Measurements from ENCODE around the gene ITGB3.

ITGB3 gene

DNA sequence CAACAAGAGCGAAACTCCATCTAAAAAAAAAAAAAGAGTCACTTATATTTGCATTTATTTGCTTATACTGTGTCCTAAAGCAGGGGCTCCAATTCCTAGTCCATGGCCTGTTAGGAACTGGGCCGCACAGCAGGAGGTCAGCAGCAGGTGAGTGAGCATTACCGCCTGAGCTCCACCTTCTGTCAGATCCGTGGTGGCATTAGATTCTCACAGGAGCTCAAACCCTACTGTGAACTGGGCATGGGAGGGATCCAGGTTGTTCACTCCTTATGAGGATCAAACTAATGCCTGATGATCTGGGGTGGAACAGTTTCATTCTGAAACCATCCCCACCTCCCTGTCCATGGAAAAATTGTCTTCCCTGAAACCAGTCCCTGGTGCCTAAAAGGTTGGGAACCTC lies 24.9 kb downstream of the ITGB3 start:
- FAIRE-seq: no peak

DNA sequence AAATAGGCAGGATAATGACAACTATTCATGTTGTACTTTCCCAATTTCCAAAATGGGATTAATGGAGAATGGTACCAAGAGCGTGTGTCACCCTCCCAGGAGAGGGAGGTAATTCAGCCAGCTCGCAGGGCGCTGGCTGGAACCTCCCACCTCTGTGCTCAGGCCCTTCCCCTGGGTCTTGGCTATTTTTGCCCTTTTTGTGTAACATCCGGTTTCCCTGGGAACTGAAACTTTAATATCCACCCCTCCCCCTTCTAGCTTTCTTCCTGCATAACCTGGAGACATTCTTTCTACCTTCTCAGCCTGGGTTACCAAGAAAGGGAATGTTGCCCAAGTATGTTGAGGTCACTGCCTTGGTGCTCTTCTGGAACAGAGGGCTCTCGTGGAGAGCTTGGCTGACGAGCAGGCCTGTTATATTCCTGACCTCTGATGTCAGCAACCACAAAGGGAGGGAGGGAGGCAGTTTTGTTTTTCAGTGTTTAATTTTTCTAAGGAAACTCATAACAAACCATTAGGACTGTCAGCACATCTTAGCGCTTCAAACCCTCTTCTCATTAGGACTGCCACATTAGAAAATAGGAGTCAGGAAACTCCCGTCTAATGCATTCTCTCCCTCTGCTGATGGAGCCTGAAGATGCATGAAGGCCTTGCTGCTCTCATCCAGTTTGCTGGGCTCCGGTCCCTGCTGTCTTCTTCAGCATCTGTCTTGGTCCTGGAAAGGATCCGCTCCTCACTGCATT lies 25.6 kb downstream of the ITGB3 start:
- FAIRE-seq: peak; percentile 92

DNA sequence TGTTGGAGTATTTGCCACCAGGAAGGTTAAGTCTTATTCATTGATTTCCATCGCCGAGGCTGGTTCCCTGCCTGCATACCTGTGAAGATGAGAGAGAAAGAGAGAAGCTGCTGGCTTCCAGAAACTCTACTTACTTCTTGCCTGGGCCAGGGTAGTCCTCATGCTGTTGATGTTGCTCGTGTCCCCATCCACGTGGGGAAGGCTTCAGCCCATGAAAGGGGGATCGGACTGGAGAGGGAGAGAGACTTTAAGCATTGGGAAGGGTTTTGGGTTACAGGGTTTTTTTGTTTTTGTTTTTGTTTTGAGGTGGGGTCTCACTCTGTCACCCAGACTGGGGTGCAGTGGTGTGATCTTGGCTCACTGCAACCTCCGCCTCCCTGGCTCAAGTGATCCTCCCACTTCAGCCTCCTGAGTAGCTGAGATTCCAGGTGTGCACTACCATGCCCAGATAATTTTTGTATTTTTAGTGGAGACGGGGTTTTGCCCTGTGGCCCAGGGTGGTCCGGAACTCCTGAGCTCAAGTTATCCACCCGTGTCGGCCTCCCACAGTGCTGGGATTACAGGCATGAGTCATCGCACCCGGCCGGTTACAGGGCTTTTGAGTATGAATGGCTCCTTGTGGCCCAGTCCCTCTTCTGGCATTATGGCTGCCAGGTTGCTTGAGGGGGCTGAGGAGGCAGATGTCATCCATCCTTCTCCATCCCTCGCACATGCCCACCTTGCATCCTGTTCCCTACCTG lies 26.6 kb downstream of the ITGB3 start:
- no peak for FAIRE-seq

DNA sequence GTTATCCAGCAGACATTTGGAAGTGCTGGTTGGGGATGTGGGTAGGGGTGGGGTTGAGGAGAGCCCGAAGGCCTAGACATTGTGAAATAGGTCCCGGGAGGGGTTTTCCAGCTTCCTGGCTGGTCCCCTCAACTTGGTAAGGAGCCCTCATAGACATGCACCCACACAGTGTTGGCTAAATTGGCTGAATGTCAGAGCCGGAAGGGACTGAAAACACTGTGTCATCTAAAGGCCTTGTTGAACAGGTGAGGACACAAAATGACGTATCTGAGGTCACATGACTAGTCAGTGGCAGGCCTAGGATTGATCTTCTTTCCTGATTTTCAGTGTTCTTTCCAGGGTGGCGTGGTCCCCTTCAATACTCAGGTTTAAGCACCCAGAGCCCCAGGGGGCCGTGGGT lies 27.6 kb downstream of the ITGB3 start:
- FAIRE-seq: no peak

DNA sequence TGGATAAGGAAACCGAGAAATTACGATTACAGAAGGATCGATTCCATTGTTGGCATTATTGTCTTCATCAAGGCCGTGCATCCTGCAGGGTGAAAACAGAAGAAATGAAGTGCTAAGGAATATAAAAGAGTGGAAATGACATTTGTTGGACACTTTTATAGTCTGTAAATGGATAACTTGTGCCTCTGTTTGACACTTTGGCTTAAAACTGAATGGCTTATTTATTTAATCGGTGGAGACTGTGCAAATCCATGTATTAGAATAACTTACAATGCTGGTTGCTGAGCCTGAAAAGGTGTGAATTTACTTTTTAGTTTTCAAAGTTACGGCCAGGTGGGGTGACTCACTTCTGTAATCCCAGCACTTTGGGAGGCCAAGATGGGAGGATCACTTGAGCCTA lies 31.4 kb downstream of the ITGB3 start:
- FAIRE-seq: no peak

DNA sequence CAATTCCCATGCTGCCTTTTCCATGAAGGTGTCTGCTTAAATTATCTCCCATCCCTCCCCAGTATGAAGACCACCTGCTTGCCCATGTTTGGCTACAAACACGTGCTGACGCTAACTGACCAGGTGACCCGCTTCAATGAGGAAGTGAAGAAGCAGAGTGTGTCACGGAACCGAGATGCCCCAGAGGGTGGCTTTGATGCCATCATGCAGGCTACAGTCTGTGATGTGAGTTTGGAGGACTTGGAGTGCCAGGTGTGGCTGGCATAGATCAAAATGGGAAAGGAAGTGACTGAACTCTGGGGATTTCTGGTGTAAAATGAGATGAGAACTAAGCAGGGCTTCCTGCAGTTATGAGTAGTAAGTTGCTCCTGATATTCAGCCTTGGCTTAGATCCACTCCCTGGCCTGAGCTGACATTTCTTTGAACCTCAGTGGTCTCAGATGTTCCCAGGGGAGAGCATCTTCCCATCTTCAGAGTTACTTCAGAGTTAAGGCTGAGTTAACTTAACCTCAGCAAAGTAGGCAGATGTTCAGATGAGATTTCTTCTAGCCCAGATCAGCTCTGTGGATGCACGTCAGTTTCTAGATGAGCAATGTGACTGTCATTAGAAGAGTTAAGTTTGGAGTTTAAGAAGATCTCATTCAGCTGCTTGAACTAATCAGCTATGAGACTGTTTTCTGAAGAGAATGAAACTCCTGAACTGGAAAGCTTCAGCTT lies 32.7 kb downstream of the ITGB3 start:
- no peak for FAIRE-seq

DNA sequence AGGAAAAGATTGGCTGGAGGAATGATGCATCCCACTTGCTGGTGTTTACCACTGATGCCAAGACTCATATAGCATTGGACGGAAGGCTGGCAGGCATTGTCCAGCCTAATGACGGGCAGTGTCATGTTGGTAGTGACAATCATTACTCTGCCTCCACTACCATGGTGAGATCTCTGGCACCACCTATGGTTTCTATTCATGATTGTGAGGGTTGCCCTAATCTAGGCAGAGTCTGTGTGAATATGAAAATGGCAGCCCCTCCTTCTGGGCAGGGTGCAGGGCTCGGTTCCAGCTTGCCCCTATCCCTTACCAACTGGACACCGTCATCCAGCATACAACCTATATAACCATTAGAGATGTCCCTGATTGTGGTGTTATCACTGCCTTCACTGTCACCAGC lies 33.4 kb downstream of the ITGB3 start:
- FAIRE-seq: no peak

DNA sequence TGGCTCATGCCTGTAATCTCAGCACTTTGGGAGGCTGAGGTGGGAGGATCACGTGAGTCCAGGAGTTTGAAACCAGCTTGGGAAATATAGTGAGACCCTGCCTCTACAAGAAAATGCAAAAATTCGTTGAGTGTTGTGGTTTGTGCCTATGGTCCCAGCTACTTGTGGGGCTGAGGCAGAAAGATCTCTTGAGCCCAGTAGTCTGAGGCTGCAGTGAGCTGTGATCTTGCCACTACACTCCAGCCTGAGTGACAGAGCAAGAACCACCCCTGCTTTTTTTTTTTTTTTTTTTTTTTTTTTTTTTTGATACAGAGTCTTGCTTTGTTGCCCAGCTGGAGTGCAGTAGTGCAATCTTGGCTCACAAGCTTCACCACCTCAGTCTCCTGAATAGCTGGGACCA lies 34.0 kb downstream of the ITGB3 start:
- no peak for FAIRE-seq

DNA sequence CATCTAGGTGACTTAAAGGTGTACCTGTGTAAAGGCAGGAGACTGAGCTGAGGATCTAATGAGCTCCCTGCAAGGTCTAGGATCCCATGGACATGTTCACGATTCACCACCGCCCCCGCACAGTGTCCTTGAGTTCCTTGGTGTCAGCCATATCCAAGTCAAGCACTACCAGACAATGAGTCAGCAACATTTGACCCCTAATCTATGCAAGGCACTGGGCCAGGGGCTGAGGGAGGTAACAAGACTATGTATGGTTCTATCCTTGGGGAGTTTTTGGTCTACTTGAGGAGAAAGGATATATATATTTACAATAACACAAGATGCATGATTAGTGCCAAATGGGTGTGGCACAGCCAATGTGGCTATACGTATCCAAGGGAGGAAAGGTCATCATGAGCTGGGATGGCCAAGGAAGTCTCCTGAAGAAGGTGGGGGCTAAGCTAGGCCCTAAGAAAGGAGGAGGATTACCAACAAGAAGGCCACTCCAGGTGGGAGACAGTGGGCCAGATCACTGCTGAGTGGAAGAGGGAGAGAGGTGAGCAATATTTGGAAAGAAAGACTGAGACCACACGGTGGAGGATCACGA lies 35.0 kb downstream of the ITGB3 start:
- FAIRE-seq: no peak

DNA sequence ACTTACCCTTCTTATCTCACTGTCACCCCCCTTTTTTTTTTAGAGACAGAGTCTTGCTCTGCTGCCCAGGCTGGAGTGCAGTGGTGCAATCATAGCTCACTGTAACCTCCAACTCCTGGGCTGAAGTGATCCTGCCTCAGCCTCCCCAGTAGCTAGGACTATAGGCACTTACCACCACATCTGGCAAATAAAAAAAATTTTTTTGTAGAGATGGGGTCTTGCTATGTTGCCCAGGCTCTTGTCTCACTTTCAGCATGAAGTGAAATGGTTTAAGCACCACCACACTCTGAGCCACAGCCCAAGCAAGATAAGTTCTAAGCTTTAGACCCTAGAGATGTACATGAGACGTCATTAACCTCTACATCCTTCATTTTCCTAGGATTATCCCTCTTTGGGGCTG lies 35.7 kb downstream of the ITGB3 start:
- no peak for FAIRE-seq

DNA sequence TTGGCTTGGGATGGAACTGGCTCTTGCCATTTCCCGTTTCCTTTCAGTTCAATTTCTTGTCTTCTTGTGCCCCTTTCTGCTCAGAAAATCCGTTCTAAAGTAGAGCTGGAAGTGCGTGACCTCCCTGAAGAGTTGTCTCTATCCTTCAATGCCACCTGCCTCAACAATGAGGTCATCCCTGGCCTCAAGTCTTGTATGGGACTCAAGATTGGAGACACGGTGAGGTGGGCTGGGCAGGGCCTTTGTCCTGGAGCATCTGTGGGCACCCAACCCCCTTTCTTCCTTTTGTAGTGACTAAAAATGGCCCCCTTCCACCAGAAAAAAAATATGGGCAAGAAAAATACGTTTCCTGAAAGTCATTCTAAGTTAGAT lies 37.2 kb downstream of the ITGB3 start:
- FAIRE-seq: no peak

DNA sequence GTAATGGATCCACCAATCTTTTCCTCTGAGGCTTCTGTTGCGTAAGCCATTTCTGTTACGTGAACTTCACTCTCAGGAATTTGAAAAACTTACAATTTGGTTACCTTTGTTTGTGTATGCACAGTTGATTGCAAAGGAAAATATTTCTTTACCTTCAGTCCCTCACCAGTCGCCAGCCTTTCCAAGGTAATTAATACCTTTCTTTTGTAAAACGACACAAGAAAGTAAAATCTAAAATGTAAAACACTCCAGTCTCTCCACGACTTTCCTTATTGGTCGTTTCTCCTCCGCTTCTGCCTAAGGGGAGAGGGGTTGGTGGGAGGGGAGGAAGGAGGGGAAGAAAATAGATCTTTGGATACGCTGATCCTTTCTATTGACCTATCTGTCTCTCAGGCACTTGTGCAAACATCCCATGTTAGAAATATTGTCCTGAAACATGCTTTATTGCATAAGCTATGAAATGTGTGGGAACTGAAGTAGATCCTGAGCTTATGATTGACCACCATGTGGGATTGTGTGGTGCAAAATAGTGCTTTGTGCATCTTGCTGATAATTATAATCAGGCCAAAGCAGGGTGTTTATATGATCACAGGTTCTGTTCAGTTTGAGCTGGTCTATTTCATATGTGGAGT lies 37.7 kb downstream of the ITGB3 start:
- no peak for FAIRE-seq

DNA sequence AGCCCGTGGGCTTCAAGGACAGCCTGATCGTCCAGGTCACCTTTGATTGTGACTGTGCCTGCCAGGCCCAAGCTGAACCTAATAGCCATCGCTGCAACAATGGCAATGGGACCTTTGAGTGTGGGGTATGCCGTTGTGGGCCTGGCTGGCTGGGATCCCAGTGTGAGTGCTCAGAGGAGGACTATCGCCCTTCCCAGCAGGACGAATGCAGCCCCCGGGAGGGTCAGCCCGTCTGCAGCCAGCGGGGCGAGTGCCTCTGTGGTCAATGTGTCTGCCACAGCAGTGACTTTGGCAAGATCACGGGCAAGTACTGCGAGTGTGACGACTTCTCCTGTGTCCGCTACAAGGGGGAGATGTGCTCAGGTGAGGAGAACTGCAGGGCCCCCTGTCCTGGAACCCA lies 38.6 kb downstream of the ITGB3 start:
- no peak for FAIRE-seq

DNA sequence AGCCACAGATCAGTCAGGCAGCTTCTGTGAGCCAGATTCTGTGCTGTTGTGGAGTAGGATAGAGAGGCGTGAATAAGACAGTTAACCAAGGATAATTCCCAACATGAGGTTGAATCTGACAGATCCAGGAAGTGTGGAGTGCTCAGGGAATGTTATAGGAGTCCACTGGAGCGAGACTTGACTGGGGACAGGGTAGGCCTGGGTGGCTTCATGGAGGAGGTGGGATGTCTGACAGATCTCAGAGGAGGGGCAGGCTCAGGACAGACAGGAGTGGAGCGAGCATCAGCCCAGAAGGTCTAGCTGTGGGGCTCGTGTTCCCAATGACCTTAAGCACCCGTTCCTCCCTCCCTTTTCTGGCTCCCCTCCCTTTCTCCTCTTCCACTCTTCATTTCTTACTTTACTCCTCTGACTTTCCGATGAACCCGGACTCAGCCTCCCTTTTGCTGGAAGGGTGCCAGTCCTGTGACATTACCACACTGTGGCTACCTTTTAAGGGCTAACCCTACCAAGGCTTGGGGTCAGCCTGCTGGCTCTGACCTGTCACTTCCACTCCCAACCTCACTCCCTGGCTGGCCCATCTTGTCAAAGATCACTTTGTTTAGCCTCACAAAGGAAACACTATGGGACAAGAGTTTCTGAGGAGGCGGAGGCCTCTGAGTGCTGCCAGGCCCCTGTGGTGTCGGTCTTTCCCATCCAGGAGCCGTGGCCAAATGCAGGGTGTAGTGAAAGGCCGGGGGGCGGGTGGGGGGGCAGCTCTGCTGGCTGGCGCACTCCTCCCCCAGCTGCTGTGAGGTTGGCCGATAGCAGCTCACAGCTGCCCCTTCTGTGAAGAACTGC lies 41.6 kb downstream of the ITGB3 start:
- no peak for FAIRE-seq

DNA sequence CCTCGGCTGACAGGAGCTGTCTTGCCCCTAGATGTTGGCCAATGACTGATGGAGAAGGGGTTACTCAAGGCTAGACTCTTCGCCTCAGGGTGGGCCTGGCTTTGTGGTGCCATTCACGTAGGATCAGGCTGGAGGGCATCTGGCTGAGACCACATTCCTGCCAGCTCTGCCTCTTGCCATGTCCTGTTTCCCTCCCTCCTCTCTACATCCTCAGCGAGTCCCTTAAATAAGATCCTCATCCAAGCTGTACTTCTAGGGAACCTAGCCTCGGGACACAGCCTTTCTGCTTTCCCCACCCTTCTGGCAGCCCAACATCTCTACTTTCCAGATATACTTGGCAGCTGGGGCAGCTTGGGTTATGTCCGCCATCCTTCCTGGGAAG lies 42.2 kb downstream of the ITGB3 start:
- FAIRE-seq: no peak

DNA sequence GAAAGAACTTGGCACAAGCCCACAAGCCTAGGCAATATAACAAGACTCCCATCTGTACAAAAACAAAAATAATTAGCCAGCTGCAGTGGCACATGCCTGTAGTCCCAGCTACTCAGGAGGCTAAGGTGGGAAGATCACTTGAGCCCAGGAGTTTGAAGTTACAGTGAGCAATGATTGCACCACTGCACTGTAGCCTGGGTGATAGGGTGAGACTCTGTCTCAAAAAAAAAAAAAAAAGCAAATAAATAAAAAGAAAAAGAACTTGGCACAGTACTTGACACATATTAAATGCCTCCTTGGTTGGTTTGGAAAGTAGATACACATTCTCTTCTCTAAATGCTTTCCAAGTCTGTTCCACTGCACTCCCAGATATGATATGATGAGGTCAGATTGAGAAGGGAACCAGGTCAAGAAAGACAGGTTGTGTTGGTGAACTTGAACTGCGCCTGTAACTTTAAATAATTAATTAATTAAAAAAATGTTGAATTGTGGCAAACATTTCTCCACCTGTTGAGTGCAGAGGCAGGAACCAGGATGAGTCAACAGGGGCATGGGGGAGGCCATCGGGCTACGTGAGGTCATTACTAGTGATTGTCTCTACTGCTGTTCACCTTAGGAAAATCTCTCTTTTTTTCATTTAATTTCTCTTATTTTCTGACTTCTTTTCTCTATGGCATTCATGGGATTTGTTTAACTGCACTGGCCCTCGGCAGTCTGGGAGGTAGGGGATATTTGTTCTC lies 44.2 kb downstream of the ITGB3 start:
- no peak for FAIRE-seq

DNA sequence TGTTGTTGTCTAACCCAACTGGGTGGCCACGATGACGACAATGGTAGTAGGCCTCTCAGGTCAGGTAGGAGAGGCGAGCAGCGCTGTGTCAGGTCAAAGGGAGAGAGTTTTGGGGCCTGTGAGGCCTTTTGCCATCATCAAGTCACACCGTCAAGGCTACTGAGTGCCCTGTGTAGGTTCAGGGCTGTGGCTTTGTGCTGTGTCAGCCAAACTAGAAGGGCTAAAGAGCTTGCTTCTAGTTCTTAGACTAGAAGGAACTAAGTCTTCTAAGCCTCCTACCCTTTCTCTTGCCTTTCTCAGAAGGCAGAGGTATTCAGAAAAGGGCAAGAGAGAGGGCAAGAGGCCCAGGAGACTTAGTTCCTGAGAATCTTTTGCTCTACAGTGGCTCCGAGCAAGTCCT lies 45.1 kb downstream of the ITGB3 start:
- FAIRE-seq: no peak

DNA sequence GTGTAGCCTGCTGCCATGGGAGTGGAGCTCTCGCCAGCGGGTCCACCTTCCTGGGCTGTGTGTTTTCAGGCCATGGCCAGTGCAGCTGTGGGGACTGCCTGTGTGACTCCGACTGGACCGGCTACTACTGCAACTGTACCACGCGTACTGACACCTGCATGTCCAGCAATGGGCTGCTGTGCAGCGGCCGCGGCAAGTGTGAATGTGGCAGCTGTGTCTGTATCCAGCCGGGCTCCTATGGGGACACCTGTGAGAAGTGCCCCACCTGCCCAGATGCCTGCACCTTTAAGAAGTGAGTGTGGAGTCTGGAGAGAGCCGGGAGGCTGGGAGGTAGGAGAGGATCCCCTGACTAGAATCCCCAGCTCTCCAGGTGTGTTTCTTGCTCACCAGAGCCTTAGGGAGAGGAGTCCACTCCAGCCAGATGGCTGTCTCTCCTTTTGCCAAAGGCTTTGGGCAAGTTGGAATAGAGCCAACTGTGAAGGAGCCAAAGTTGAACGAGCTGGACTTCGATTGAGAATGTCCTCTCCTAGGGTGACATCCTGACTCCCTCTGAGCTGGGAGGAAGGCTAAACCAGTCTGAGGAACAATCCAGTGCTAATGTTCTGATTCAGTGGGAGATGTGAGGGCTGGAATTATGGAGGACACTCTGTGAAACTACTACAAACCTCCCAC lies 45.7 kb downstream of the ITGB3 start:
- no peak for FAIRE-seq

DNA sequence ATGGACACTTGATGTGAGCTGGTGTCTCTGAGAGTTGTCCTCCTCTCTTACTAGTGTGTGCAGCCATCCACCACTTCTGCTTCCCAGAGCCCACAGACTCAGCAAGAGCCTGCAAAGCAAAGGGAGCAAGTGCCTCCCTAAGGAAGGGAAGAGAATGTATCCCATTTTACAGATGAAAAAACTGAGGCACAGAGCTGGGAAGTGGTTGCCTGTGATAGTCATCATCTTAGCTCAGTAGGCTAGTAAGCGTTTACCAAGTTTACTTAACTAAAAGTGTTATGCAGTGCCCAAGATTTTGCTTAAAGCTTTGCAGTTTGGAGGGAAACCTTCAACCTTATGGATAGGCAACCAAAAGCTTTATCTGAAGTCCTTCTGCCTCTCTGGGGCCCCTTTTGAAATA lies 47.1 kb downstream of the ITGB3 start:
- FAIRE-seq: no peak

DNA sequence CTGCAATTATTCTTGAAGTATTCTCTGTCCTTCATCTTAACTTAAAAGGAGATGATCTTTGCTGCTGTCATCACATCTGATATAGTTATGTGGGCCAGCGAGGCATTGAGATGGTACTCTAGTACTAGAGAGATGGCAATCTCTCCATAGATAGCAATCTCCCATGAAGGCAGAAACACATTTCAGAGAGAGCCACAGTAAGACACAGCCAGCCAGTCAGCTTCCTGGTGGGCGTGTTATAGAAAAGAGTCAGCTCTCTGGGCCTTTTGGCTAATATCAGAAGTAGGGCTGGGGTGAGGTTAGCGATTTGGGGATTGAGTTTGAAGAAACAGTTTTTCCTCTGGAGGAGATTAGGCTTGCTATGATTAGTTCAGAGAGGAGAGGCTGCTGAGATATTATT lies 47.5 kb downstream of the ITGB3 start:
- no peak for FAIRE-seq

DNA sequence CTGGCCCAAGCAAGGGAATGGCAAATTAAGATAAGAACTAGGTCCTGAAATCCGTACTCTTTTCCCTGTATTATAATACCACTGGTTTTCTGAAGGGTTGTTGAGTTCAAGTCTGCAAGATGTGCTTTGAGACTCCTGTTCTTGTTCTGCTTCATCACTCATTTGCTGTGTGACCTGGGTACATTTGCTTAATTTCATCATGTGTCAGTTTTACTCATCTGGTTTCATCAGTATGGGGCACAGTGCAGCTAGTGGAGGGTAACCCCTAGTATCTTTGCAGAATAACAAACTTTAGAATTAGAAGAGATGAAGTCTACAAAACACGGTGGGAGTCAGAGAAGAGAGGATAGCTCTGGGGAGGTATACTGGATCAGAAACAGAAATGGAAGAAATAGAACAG lies 48.2 kb downstream of the ITGB3 start:
- FAIRE-seq: no peak
